Hematopoietic multipotent progenitor cell treated with erythropoietin and hydrocortisone succinate and interleukin-3 and kit ligand, for 8 days (in vitro differentiated cells): ENCODE data around the gene ABAT.
"Not testable (repeated sequence)": the region's sequence is repeated elsewhere in the genome, so short reads cannot be mapped to it uniquely, and the experiment has no call there.

Source experiments
- DNase-seq: peaks from one replicate; pipeline ENCODE4 v3.0.0-alpha.2; 2015

Gene ABAT

DNA sequence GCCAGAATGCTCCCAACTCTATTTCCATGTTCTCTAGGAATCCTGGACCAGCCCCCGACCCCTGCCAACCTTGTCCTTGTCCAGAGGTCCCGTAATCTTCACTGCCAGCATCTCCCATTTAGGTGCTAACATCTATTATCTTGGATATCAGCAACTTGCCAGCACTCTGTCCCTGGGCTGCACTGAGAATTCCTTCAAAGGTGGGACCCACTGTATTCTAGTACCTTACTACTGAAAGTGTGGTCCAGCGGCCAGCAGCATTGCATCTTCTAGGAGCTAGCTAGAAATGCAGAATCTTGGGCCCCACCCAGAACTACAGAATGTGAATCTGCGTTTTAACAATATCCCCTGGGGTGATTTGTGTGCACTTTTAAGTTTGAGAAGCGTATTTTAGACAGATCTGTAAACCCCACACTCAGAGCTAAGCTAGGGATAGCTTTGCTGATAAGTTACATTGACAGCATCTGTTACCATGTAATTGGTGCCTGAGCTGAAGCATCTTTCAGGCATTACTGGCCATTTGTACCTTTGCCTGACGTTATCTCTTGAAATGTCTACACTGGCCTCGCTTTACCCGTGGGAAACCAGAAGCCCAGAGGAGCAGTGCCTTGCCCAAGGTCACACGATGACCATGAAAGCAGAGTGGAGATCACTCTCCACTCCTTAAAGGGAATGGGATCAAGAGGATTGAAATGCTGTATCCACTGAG lies 8.3 kb downstream of the ABAT start:
- no peak for DNase-seq

DNA sequence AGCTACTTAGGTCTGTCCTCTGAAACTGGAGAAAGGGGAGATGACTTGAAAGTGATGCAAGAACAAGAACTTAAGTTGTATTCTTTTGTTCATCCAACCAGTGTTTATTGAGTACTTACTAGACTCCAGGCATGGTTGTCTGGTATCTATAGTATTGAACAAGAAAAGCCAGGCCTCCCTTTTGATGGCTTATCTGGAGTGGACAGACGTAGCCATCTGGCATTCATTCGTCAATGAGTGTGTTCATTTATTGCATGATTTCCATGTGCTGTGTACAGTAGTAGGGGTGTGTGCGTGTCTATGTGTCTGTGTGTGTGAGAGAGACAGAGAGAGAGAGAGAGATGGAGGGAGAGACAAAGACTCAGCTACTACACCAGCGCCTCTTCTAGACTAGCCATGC lies 9.2 kb downstream of the ABAT start:
- DNase-seq: peak; percentile 40

DNA sequence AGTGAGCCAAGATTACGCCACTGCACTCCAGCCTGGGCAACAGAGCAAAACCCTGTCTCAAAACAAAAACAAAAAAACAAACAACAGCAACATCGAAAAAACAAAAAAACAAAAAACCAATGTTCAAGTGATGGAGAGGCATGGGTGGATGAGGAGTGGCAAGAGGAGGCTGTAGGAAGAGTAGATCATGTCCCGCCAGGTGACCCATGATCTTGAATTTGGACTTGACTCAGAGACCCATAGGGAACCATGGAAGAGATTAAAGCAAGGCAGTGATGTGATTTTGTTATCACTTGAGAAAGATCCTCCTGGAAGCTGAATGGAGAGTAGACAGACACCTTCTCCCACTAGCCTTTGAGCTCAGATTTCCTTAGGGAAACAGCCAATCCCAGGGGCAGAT lies 11.2 kb downstream of the ABAT start:
- DNase-seq: no peak

DNA sequence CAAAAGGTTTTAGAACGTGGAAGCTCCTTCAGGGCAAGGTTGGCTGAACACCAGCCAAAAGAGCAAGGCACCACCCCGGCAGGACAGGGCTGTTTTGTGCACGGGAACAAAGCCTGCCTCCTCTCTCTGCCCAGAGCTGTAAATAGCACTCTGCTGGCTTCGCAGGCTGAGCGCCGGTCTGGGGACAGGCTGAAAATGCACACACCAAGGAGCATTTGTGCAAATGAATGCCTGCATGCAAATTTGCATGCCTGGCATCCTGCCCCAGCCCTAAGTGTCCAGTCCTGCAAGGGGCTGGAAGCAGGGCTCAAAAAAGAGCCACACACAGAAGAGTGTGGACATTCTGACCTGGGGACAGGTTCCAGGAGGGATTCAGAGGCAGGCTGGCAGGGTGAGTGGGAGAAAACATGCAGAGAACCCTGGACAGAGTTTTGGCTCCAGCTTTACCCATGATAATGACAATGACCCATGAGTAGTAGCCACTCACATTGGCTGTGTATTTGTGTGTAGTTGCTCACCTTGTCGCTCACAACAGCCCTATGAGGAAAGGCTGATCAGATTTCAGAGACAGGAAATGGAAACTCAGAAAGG lies 11.7 kb downstream of the ABAT start:
- no peak for DNase-seq

DNA sequence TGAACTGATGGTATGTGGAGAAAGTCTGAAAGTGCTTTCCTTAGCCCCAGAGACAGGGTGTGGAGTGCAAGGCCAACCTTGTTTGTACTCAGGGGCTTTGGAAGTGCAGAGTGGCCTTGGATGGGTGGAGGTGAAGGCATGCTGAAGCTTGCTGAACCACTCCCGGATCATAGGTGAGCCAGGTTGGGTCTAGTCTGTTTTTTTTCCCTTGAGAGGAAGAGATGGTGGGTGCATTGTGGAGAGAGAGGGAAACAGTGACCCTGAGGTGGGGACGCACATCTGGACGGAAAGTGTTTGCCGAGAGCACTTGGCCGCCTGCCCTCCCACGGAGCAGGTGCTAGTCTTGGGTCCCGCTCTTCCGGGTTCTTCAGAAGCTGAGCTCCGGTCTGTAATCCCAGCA lies 12.5 kb downstream of the ABAT start:
- no peak for DNase-seq

DNA sequence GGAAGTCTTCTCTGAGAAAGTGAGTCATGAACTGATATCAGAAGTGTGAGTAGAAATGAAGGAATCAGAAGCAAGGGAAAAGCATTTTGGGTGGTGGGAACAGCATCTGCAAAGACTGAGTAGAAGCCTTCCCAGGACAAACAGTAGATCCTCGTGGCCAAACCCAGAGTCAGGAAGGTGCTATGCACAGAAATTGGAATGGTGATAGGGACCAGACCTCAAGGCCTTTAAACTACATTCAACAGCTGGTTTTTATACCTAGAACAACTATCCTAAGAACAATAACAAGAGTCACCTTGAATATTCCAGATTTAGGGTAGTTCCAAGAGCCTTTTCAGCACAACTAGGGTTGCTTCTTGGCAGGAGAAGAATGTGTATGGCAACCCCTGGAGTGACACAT lies 15.3 kb downstream of the ABAT start:
- no peak for DNase-seq

DNA sequence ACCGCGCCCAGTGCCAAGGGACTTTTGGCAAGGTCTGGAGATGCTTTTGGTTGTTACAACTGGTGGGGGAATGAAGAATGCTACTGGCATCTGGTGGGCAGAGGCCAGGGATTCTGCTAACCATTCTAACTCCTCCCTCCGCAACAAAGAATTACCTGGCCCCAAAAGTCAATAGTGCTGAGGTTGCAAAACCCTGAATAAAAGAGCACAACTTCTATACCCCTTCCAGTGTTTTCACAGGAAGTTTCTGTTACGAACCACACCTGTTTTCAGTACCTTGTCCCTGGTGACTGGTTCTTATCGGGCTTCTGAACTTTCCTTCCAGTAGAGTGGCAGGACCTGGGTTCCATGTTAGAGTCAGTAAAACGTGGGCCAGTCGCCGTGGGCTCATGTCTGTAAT lies 17.3 kb downstream of the ABAT start:
- no peak for DNase-seq

DNA sequence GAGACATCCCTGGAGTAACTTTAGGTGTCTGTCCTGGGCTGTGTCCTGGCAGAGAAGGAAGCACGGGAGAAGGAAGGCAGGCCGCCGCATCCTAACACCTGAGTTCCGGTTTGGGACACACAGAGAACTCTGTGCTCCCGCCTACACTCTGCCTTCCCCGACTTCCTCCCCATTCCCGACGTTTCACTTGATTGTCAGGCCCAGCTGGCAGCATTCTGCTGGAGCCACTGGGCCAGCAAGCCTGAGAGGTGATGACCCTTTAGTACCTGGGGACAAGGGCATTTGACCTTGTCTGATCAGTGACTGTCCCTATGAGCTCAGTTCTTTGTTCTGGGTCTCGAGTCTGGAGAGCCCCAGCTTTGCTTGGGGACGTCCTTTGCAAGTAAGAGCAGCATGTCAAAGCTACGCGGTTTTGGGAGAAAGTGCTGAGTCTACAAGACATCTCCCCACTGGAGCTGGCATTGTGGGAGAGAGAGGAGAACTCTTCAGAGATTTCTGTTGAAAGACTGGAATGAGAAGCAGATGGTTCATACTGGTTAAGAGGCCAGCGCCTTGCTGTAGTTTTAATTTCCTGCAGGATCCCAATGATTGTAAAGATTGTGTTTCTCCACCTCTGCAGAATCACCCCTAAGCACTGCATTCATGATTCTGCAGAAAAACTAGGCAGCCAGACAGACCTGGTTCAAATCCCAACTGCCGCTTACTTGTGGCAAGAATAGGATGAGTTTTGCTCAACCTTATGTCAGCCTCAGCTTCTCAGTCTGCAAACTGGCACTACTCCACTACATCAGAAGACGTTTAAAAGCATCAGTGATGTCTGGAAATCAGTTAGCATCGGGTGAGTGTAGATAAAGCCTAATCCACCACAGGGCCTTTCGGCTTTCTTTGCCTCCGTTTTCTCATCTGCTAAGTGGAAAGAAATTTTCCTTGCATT lies 20.6 kb downstream of the ABAT start:
- no peak for DNase-seq

DNA sequence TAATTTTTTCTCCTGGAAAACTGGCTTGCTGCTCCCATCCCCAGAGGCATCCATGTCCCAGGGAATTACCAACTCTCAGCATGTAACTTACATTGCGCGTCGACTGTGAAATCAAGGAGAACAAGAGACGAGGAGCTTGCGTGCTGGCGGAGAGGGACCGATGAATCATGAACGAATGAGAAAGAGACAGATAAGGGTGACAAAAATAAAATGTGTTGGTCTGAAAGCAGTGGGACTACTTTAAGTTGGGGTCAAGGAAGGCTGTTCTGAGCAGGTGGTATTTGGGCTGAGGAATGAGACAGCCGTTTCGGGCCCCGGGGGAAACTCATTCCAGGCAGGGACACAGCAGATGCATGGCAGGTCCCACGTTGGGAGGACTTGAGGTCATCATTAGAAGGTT lies 22.5 kb downstream of the ABAT start:
- DNase-seq: no peak

DNA sequence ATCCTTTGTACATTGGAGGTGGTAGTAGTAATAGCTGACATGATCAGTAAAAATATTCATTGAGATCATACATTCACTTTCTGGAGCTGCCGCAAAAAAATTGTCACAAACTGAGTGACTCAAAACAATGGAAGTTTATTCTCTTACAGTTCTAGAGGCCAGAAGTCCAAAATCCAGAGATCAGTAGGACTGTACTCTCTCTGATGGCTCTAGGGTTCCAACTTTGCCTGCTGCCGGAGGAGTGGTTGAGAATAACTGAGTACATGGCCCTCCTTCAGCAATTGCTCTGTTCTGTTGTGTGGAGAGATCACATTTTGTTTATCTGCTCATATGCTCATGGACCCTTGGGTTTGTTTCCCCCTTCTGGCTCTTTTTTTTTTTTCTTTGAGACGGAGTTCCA lies 23.5 kb downstream of the ABAT start:
- DNase-seq: no peak

DNA sequence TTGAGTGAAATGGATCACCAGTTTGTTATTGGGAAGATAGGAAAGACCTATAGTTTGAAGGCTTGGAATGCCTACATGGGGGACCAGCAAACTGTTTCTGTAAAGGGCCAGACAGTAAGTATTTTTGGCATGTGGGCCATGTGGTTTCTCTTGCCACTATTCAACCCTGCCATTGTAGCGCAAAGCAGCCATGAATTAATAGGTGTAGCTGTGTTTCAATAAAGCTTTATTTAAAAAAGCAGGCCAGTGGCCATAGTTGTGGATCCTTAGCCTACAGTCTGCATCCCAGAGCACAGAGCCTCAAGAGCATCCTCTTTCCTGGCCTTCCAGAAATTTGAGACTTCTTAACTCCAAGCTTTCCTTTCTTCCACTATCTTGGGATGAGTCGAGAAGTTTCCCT lies 29.3 kb downstream of the ABAT start:
- DNase-seq: no peak

DNA sequence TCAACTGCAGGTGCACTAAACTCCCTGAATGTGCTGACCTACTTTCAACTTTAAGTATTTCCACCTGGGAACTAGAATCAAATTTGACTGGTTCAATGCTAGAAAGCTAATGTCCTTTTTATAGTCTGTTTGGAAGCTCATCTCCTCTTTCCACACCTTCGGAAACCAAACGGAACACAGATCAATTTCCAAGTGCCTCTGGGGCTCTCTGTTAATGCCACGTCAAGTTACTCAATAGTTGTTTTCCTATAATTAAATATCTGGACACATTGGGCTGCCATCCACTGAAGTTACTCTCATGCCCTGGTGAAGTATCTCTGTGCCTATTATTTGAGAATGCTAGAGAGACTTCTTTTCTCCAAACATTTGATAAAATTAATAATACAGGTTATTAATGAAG lies 29.7 kb downstream of the ABAT start:
- no peak for DNase-seq

DNA sequence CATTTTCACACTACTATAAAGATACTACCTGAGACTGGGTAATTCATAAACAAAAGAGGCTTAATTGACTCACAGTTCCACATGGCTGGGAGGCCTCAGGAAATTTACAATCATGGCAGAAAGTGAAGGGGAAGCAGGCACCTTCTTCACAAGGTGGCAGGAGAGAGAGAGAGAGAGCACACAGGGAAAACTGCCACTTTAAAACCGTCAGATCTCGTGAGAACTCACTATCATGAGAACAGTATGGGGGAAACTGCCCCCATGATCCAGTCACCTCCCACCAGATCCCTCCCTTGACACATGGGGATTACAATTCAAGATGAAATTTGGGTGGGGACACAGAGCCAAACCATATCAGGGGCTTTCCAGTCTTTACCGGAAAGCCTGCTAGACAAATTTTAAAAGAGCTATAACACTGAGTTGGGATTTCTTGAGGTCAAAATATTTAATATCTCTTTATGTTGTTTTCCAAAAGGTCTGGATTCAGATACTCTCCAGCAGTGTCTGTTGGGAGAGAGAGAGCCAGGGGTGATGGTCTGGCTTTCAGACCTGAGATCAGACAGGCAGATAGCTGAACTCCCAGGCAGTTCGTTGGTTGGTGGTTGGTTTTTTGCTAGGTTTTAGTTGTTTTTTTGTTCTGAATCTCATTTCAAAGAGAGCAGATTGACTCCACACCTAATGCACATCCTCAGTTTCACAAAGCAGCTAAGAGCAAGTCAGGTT lies 30.8 kb downstream of the ABAT start:
- not testable (repeated sequence) for DNase-seq

DNA sequence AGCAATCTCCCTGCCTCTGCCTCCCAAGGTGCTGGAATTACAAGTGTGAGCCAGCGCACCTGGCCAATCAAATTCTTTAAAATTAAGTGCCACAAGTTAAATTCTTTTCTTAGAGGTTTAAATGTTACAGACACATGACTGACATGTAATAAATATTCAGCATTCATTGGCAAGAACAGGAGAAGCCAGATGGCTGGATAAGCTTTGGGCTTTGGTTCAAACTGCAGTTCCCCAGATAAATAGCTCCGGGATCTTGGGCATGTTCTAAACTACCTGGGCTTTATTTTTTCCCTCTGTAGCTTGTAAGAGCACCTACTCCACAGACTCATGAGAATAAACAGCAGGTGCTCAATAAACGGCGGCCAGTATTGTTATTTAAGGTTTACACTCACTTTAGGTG lies 34.1 kb downstream of the ABAT start:
- DNase-seq: no peak

DNA sequence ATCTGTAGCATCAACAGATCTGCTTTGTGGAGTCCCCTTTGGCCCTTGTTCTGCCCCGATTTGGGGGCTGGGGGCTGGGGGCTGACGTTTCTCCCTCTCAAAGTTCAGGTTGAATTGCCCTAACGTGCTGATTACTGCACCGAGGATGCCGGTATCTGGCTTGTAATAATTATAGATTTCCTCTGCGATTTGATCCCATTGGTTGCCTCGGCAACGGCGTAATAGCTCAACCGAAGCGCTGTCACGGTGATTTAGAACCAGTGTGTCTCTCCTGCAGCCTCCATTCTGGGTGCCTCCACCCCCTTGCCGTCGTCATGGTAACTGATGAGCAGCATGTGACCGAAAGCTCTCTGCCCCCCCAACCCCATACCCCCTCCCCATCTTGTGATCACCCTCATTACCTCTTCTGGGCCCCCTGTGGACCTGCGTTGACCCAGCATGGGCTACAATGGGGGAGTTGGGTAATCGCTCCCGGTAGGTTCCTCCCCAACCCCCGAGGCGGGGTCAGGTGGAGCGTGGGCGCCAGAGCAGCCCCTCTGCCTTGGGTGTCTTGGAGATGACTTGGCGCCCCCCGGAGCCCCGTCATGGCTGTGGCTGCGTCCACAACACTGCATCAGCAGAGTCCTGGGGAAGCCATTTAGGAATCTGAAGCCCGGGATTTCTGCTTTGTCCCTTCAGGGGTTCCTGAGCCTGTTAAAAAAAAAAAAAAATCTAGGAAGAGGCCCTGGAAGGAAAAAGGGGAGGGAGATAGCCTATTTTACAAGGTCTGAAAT lies 38.4 kb downstream of the ABAT start:
- no peak for DNase-seq

DNA sequence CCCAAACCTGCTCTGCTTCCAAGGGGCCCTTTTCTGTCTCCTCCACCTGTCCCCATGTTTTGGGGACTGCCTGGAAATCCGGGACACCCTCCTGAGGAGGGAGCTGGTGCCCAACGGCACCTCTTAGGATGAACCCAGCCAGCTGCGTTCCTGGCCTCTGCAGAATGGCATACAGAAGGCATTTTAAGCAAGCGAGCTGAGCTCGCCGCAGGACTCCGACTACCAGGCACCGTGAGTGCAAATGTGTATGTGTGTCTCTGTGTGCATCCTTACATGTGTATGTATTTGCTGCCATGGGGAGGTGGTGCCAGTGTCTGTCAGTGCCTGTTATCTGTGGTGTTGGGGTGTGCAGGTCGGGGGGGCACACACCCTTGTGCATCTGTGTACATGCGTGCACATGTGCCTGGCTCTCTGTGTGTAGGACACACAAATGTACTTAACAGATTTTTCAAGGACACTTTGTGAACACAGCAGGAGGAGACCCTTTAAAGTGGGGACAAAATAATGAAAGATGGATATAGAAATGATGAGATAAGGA lies 39.3 kb downstream of the ABAT start:
- no peak for DNase-seq

DNA sequence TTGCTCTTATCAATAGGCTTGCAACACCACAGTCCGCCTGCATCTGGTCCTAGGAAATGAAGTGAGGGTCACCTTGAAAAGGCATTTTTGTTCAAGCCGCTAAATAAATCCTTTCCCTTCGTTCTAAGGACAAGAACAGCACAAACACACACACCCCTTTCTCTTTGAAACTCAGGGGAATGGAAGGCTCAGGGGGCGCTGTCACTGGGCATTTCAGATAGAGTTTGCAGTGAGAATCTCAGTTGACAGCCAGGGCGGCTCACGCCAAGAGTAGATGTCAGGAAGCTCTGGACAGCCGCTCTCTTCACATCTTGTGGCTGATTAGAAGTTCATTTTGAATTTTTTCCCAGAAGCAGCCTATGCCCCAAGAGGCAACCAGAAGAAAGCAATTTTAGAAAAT lies 39.8 kb downstream of the ABAT start:
- no peak for DNase-seq

DNA sequence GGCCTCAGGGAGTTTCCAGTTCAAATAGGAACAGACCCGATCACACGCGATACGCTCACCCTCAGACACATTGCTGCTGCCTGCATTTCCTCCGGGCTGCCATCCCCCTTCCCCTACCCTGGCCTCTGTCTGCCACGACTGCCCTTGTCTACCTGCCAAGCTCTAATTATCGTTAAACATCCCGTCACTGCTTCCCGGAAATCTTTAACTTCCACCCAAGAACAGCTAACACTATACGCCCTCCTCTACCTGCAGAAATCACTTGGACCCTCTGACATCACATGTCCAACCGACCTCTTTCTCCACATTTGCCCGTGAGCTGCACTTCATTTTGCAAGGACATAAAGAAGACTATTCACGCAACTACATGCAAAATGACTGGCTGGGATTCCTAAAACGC lies 40.4 kb downstream of the ABAT start:
- DNase-seq: no peak

DNA sequence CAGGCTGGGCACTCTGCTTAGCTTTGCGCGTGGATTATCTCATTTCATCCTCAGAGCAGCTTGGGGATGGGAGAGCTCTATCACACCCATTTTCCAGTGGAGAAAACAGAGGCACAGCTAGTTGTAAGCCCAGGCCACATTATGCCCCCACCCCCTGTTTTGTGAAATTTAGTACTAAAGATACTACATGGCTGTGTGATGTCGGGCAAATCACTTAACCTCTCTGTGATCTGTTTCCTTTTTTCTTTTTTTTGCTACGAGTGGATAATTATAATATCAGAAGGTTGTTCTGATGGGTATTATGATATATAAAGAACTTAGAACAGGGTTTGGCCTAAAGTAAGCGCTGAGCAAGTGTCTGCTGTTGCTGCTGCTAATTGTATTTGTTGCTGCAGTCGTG lies 41.6 kb downstream of the ABAT start:
- no peak for DNase-seq

DNA sequence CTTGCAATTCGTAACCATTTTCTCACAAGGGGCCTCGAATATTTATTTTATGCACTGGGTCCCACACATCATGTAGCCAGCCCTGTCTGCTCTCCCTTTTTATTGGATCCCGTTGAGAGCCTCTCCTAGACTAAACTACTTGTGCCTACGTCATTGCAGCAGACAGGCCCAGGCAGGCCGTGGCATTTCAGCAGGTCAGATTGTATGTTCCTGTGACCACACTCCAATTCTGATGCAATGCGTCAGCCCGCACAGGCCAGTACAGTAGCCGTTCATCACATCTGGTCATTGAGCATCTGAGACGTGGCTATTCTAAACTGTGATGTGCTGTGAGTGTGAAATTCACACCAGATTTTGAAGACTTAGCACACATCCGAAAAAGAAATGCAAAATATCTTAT lies 42.2 kb downstream of the ABAT start:
- DNase-seq: no peak

DNA sequence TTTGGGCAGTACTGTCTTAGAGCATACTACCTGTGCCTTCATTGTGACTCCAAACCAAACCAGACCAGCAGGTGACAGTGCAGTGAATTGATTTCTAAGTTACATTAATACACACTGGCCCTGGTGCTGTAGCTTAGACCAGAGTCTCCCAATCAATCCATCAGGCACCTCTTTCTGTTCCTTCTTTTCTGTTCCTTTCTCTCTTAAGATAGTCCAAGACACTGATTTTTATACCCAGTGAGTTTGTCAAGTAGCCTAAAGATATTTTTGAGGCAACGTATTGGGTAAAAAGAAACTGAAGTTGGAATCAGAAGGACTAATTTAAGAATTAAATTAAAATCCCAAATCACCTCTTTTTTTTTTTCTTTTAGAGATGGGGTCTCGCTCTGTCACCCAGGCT lies 43.1 kb downstream of the ABAT start:
- DNase-seq: no peak

DNA sequence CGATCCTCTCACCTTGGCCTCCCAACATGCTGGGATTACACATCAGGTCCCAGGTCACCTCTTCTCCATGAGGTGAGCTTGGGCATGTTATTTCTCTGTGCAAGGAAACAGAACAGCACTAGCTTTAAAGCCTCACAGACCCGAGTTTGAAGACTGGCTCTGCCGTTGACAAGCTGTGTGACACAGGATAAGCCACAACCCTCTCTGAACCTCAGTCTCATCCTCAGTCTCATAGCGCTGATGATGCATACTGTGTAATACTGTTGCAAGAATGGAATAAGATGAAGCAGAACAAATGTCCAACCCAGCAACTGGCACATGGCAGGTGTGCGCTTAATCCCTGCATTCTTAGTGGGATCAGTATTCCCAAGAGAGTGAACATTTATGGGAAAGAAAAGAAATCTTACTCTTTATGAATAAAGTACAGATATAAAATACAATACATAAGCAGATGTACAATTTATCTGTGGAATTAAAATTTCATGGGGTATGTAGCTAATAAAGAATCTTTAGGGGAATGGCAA lies 43.5 kb downstream of the ABAT start:
- DNase-seq: no peak
